HG03045 (cell line): ENCODE results near the gene RAB6C.
"Not testable (repeated sequence)": the region's sequence is repeated elsewhere in the genome, so short reads cannot be mapped to it uniquely, and the experiment has no call there.

Experiments used
- ATAC-seq: cut with Tn5 transposase; IDR thresholded peaks from one replicate; pipeline ENCODE4 v1.9.1; 2021; ENCODE audit warnings: mild to moderate bottlenecking, moderate library complexity; ENCODE audit not compliant: unreplicated experiment

The RAB6C gene

GRCh38 chr2:129992415-129993006 is 13.0 kb downstream of the RAB6C start:
- not testable (repeated sequence) for ATAC-seq

- not testable (repeated sequence) for ATAC-seq
These were observed 13.7 kb downstream of the RAB6C start for GRCh38 chr2:129993151-129993550.

- ATAC-seq: not testable (repeated sequence)
These were observed 17.3 kb downstream of the RAB6C start for GRCh38 chr2:129996657-129997237.

- ATAC-seq: not testable (repeated sequence)
These were observed 19.3 kb downstream of the RAB6C start for GRCh38 chr2:129998771-129999170.

GRCh38 chr2:130005862-130006261 is 26.4 kb downstream of the RAB6C start:
- not testable (repeated sequence) for ATAC-seq

GRCh38 chr2:130016701-130017100 is 37.2 kb downstream of the RAB6C start:
- not testable (repeated sequence) for ATAC-seq

- no peak for ATAC-seq
These were observed 39.9 kb downstream of the RAB6C start for GRCh38 chr2:130019402-130019801.

- ATAC-seq: not testable (repeated sequence)
These were observed 40.6 kb downstream of the RAB6C start for GRCh38 chr2:130020069-130020468.

- not testable (repeated sequence) for ATAC-seq
These were observed 46.5 kb downstream of the RAB6C start for GRCh38 chr2:130025931-130026330.
